ENCODE measurements around the gene FHL3. TPM values are rescaled to one million over a fixed set of nuclear protein-coding genes. Genes with fewer than 3 reads are reported as not detected.

The FHL3 gene
- total RNA-seq, 4 donors from 2014 or later, result 7.5 to 13.8 (median 10.4) TPM

- Histone ChIP-seq H3K27ac (no peak overlapping the region), H3K36me3 (peaks cover 19 to 29% of the 10 kb centered on the region in 2 donors), H3K9me3 (no peaks in the 10 kb centered on the region), H3K27me3 (no peaks in the 10 kb centered on the region), H3K4me3 (replicated peaks in 1 of 3) (no peak overlapping the region), H3K4me1 (no peaks in the 10 kb centered on the region)
- intact Hi-C loops (cut with DNase I), result no loop called here
- WGBS, 2 donors, result 94 to 95% methylated on average over 2 of the region's 2 CpGs
- no peak for TF ChIP-seq CTCF (IDR thresholded peaks at IDR 0.05)
- no peak for TF ChIP-seq POLR2A (IDR thresholded peaks at IDR 0.05)
- DNase-seq, result no peak
Measured at GRCh38 chr1:37958690-37959089, 46.6 kb downstream of the FHL3 start.

DNA sequence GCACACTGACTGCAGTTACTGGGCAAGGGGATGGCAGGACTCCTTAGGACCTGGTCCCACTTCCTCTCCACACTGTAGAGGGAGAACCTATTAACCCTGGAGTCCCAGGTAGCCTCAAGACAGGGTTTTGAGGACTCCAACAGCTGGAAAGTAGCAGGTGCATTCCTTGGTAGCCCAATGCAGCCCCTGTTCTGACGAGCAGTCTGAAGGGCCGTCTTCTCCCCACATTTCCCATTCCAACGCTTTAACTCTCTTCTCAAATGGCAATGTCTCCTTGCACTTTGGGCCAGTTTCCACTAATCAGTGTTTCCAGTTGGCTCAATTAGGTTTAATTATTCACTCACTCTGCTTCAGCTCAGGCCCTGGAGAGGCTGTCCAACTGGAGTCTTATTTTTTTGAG is 49.6 kb downstream of the FHL3 start:
- no peaks in the 10 kb centered on the region for H3K4me1 ChIP-seq
- peaks cover 19 to 25% of the 10 kb centered on the region in 2 donors for H3K36me3 ChIP-seq
- TF ChIP-seq CTCF (IDR thresholded peaks at IDR 0.05) (no peak), POLR2A (IDR thresholded peaks at IDR 0.05) (no peak)
- intact Hi-C loops (cut with DNase I), result no loop called here
- H3K27me3 ChIP-seq, result no peaks in the 10 kb centered on the region
- H3K4me3 ChIP-seq (replicated peaks in 1 of 3), result no peak overlapping the region
- DNase-seq, result no peak
- H3K9me3 ChIP-seq, result no peaks in the 10 kb centered on the region
- no peak overlapping the region for H3K27ac ChIP-seq
- 74 to 79% methylated on average over 3 of the region's 3 CpGs for WGBS, 2 donors

DNA sequence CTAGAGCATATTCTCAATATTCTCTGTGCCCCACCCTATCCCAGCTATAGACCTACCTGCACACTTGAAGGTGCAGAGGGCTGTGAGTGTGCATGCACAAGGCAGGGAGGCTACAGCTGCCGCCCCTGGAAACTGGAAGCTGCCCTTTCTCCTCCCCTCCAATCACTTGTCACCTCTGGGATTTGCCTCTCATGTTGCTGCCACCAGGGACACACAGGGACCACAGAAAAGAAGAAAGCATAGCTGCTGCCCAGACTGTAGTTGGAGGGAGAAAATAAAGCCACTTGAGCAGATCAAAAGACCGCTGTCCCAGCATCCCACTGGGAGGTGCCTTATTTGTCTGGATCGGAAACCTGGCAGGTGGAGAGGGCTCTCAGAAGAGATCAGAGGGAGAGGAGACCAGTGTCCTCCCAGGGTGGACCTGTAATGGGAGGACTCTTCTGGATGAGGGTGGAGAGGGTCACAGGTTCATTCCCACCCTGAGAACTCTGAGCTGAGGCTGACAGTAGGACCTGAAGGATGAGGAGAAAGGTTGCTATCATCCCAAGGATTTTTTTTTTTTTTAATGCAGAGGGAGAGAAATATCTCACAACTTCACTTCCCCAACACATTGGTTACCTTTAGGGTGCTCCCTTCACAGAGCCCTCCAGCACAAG is 50.9 kb downstream of the FHL3 start:
- 32 to 52% methylated on average over 3 of the region's 3 CpGs for WGBS, 2 donors
- Histone ChIP-seq H3K4me1 (no peaks in the 10 kb centered on the region), H3K4me3 (replicated peaks in 1 of 3) (no peak overlapping the region), H3K36me3 (peaks cover 17 to 22% of the 10 kb centered on the region in 2 donors), H3K27ac (no peak overlapping the region), H3K27me3 (no peaks in the 10 kb centered on the region), H3K9me3 (no peaks in the 10 kb centered on the region)
- TF ChIP-seq POLR2A (IDR thresholded peaks at IDR 0.05) (no peak), CTCF (IDR thresholded peaks at IDR 0.05) (no peak)
- intact Hi-C loops (cut with DNase I), result no loop called here
- DNase-seq, result no peak

DNA sequence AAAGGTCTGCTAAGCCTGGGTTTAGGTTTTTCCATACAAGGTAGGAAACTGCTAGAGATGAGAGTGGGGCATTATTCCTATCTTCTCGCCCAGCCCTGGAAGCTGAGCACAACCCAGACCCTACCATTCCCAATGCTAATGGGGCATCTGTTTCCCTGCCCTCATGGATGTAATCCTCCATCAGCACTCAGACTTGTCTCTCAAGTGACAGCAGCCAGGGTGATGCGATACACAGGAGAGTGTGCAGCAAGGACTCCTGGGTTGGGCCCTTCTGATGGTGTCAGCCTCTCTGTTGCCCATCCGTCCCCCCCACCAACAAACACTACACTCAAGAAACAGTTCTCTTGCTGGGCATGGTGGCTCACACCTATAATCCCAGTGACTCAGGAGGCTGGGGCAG is 52.6 kb downstream of the FHL3 start:
- Histone ChIP-seq H3K4me3 (replicated peaks in 1 of 3) (no peak overlapping the region), H3K9me3 (no peaks in the 10 kb centered on the region), H3K27ac (no peak overlapping the region), H3K4me1 (no peaks in the 10 kb centered on the region), H3K36me3 (peaks cover 0 to 6% of the 10 kb centered on the region in 2 donors), H3K27me3 (no peaks in the 10 kb centered on the region)
- no peak for TF ChIP-seq POLR2A (IDR thresholded peaks at IDR 0.05)
- TF ChIP-seq CTCF (IDR thresholded peaks at IDR 0.05), result no peak
- 91 to 96% methylated on average over 3 of the region's 3 CpGs for WGBS, 2 donors
- intact Hi-C loops (cut with DNase I), result no loop called here
- DNase-seq, result no peak

- H3K4me3 ChIP-seq (replicated peaks in 1 of 3), result no peak overlapping the region
- intact Hi-C loops (cut with DNase I), result no loop called here
- peaks cover 5% of the 10 kb centered on the region in 2 donors for H3K4me1 ChIP-seq
- WGBS, 2 donors, result 68 to 76% methylated on average over 3 of the region's 4 CpGs
- no peaks in the 10 kb centered on the region for H3K36me3 ChIP-seq
- no peaks in the 10 kb centered on the region for H3K9me3 ChIP-seq
- no peak overlapping the region for H3K27ac ChIP-seq
- H3K27me3 ChIP-seq, result no peaks in the 10 kb centered on the region
- no peak for DNase-seq
- TF ChIP-seq CTCF (IDR thresholded peaks at IDR 0.05), result no peak
- no peak for TF ChIP-seq POLR2A (IDR thresholded peaks at IDR 0.05)
Measured at GRCh38 chr1:37951783-37952624, 53.3 kb downstream of the FHL3 start.
